OCI-LY3 (cell line): ENCODE measurements around the gene ITGAE.
"Not testable (repeated sequence)": the region's sequence is repeated elsewhere in the genome, so short reads cannot be mapped to it uniquely, and the experiment has no call there.

ENCODE experiments used
- H2AFZ ChIP-seq: fragments of 200-600, 300-600 bp; shearing (Covaris generic); 2 replicates; pipeline ENCODE4 v1.6.0; 2014; ENCODE audit warnings: antibody characterized with exemption, low read depth, low read length
- H3K27ac ChIP-seq: fragments of 200-600, 300-600 bp; sonication (generic); 2 replicates; pipeline ENCODE4 v1.5.1; 2014; ENCODE audit warnings: mild to moderate bottlenecking, low read length, moderate library complexity, mixed read lengths
- H3K27me3 ChIP-seq: fragments of 200-600, 300-600 bp; sonication (generic); 2 replicates; pipeline ENCODE4 v1.6.1; 2014; ENCODE audit warnings: low read depth, low read length, mixed read lengths
- H3K36me3 ChIP-seq: fragments of 200-600, 300-600 bp; sonication (generic); replicated peaks from 2 replicates; pipeline ENCODE3; 2014; ENCODE audit warnings: low read depth, low read length, mixed read lengths
- H3K4me1 ChIP-seq: fragments of 300-600, 200-600 bp; sonication (generic); 2 replicates; pipeline ENCODE4 v1.6.1; 2014; ENCODE audit warnings: low read length, mixed read lengths
- H3K4me2 ChIP-seq: fragments of 200-600, 300-600 bp; sonication (generic); 2 replicates; pipeline ENCODE4 v1.6.1; 2014; ENCODE audit warnings: low read length, mixed read lengths
- H3K4me3 ChIP-seq: fragments of 300-600, 200-600 bp; sonication (generic); 2 replicates; pipeline ENCODE4 v1.5.1; 2014; ENCODE audit warnings: antibody characterized with exemption, mild to moderate bottlenecking, low read length, moderate library complexity
- H3K79me2 ChIP-seq: fragments of 300-600, 200-600 bp; shearing (Covaris generic); 2 replicates; pipeline ENCODE4 v1.6.1; 2014; ENCODE audit warnings: mild to moderate bottlenecking, low read length, mixed read lengths
- H3K9ac ChIP-seq: fragments of 300-600, 200-600 bp; shearing (Covaris generic); 2 replicates; pipeline ENCODE4 v1.6.0; 2014; ENCODE audit warnings: mild to moderate bottlenecking, low read length, moderate library complexity
- H3K9me3 ChIP-seq: fragments of 200-600, 300-600 bp; shearing (Covaris generic); 2 replicates; pipeline ENCODE4 v1.6.1; 2014; ENCODE audit warnings: low read length, mixed read lengths; ENCODE audit not compliant: insufficient read depth
- H4K20me1 ChIP-seq: fragments of 200-600, 300-600 bp; sonication (generic); 2 replicates; pipeline ENCODE4 v1.6.1; 2016; ENCODE audit warnings: low read length, mixed read lengths; ENCODE audit not compliant: insufficient read depth
- CTCF ChIP-seq: fragments of 200-600, 300-600 bp; sonication (generic); IDR thresholded peaks from 2 replicates; pipeline ENCODE4 v1.5.1; 2014; ENCODE audit warnings: antibody characterized with exemption, low read length, low read depth
- EZH2phosphoT487 ChIP-seq: fragments of 200-600 bp; shearing (Covaris generic); IDR thresholded peaks from 2 replicates; pipeline ENCODE4 v1.6.1; 2018; ENCODE audit warnings: antibody characterized with exemption, mixed run types, low read depth

Gene ITGAE

GRCh38 chr17:3794557-3795389 lies 6.2 kb downstream of the ITGAE start:
- Histone ChIP-seq H3K4me3 (no peak overlapping the region), H3K27me3 (no peaks in the 10 kb centered on the region), H3K9ac (no peak overlapping the region), H3K36me3 (no peaks in the 10 kb centered on the region), H3K27ac (no peak overlapping the region), H3K4me2 (no peak overlapping the region), H4K20me1 (no peaks in the 10 kb centered on the region), H3K4me1 (peaks cover 4% of the 10 kb centered on the region; the same call in 1 of the 2 replicates), H3K79me2 (no peaks in the 10 kb centered on the region), H2AFZ (no peak overlapping the region), H3K9me3 (no peaks in the 10 kb centered on the region)
- TF ChIP-seq CTCF: no peak

GRCh38 chr17:3794152-3794551 lies 6.8 kb downstream of the ITGAE start:
- H3K9ac ChIP-seq, H3K36me3 ChIP-seq, H3K4me3 ChIP-seq, H3K27ac ChIP-seq, H4K20me1 ChIP-seq, H3K27me3 ChIP-seq, H3K4me2 ChIP-seq, H2AFZ ChIP-seq, H3K4me1 ChIP-seq, H3K9me3 ChIP-seq, H3K79me2 ChIP-seq: not testable (repeated sequence)

GRCh38 chr17:3793258-3793657 lies 7.7 kb downstream of the ITGAE start:
- not testable (repeated sequence) for H3K27ac ChIP-seq, H3K27me3 ChIP-seq, H3K79me2 ChIP-seq, H3K36me3 ChIP-seq, H3K4me2 ChIP-seq, H4K20me1 ChIP-seq, H2AFZ ChIP-seq, H3K4me1 ChIP-seq, H3K9ac ChIP-seq, H3K4me3 ChIP-seq, H3K9me3 ChIP-seq

- H3K4me3 ChIP-seq: no peak overlapping the region
- H3K9ac ChIP-seq: no peak overlapping the region
- H3K9me3 ChIP-seq: no peaks in the 10 kb centered on the region
- H3K27me3 ChIP-seq: no peaks in the 10 kb centered on the region
- no peak overlapping the region for H3K27ac ChIP-seq
- peaks cover 4% of the 10 kb centered on the region; the same call in 1 of the 2 replicates for H3K4me1 ChIP-seq
- TF ChIP-seq EZH2phosphoT487 (no peak), CTCF (no peak)
- H3K4me2 ChIP-seq: no peak overlapping the region
- H3K36me3 ChIP-seq: no peaks in the 10 kb centered on the region
- no peaks in the 10 kb centered on the region for H4K20me1 ChIP-seq
- no peaks in the 10 kb centered on the region for H3K79me2 ChIP-seq
- H2AFZ ChIP-seq: no peak overlapping the region
These were observed 8.5 kb downstream of the ITGAE start for GRCh38 chr17:3792481-3792880.

GRCh38 chr17:3788200-3788599 lies 12.8 kb downstream of the ITGAE start:
- Histone ChIP-seq H3K27me3 (no peaks in the 10 kb centered on the region), H3K9me3 (no peaks in the 10 kb centered on the region), H3K4me1 (peaks cover 4% of the 10 kb centered on the region; the same call in 1 of the 2 replicates), H3K4me3 (no peak overlapping the region), H3K9ac (no peak overlapping the region), H4K20me1 (no peaks in the 10 kb centered on the region), H3K4me2 (no peak overlapping the region), H3K36me3 (no peaks in the 10 kb centered on the region), H3K79me2 (no peaks in the 10 kb centered on the region), H3K27ac (no peak overlapping the region), H2AFZ (no peak overlapping the region)
- TF ChIP-seq CTCF (no peak), EZH2phosphoT487 (no peak)

- H3K36me3 ChIP-seq, H3K27ac ChIP-seq, H3K4me1 ChIP-seq, H2AFZ ChIP-seq, H3K9ac ChIP-seq, H3K9me3 ChIP-seq, H3K79me2 ChIP-seq, H3K27me3 ChIP-seq, H3K4me3 ChIP-seq, H4K20me1 ChIP-seq, H3K4me2 ChIP-seq: not testable (repeated sequence)
These were observed 15.7 kb downstream of the ITGAE start for GRCh38 chr17:3785323-3785722.
